Mesenchymal stem cell (in vitro differentiated cells and primary cell): Measurements from ENCODE around the gene ACSF2.

Experiments
- DNase-seq: peaks from one replicate; pipeline ENCODE4 v3.0.0-alpha.2; 2013
- H2AFZ ChIP-seq: one replicate; pipeline ENCODE4 v1.6.1; 2013; ENCODE audit warnings: low read depth, mild to moderate bottlenecking, control low read depth, inconsistent platforms, low read length, moderate library complexity
- H2AK5ac ChIP-seq: 2 replicates; pipeline ENCODE4 v1.6.1; 2013; ENCODE audit warnings: low read length, moderate library complexity, mild to moderate bottlenecking, inconsistent platforms; ENCODE audit not compliant: severe bottlenecking
- H2BK120ac ChIP-seq: one replicate; pipeline ENCODE4 v1.6.1; 2013; ENCODE audit warnings: low read depth, mild to moderate bottlenecking, inconsistent platforms, low read length, moderate library complexity
- H2BK12ac ChIP-seq, 2 experiments: one replicate each; pipeline ENCODE4 v1.6.1; 2013; ENCODE audit warnings: inconsistent platforms in 2 of 2, low read length in 2 of 2, mild to moderate bottlenecking in 2 of 2, moderate library complexity in 2 of 2, control low read depth in 1 of 2
- H2BK15ac ChIP-seq: one replicate; pipeline ENCODE4 v1.6.1; 2013; ENCODE audit warnings: mild to moderate bottlenecking, low read depth, inconsistent platforms; ENCODE audit not compliant: poor library complexity, severe bottlenecking
- H2BK5ac ChIP-seq: 2 replicates; pipeline ENCODE4 v1.6.1; 2013; ENCODE audit warnings: low read depth, mild to moderate bottlenecking, low read length, control low read depth, inconsistent platforms; ENCODE audit not compliant: poor library complexity, severe bottlenecking
- H3K14ac ChIP-seq, 2 experiments: one replicate each; pipeline ENCODE4 v1.6.1; 2013; ENCODE audit warnings: inconsistent platforms in 2 of 2, low read length in 2 of 2, control low read depth in 1 of 2, mild to moderate bottlenecking in 1 of 2, moderate library complexity in 1 of 2
- H3K18ac ChIP-seq, 2 experiments: one replicate each; pipeline ENCODE4 v1.6.1; 2013; ENCODE audit warnings: inconsistent platforms in 2 of 2, low read length in 2 of 2, control low read depth in 1 of 2, low read depth in 1 of 2, mild to moderate bottlenecking in 1 of 2
- H3K23ac ChIP-seq, 2 experiments: one replicate each; pipeline ENCODE4 v1.6.1; 2013; ENCODE audit warnings: inconsistent platforms in 2 of 2, low read length in 2 of 2, mild to moderate bottlenecking in 2 of 2, moderate library complexity in 2 of 2, control low read depth in 1 of 2
- H3K27ac ChIP-seq: 2 replicates; pipeline ENCODE4 v1.5.1; 2013; ENCODE audit warnings: mild to moderate bottlenecking, moderate library complexity, low read length, control low read depth, inconsistent platforms; ENCODE audit not compliant: poor library complexity, severe bottlenecking
- H3K27me3 ChIP-seq, 2 experiments: 2 replicates each; pipeline versions ENCODE4 v1.6.1 to v1.7.0; 2013; ENCODE audit warnings: low read length in 2 of 2, mild to moderate bottlenecking in 2 of 2, moderate library complexity in 2 of 2, control low read depth in 1 of 2, inconsistent platforms in 1 of 2; ENCODE audit not compliant: control insufficient read depth in 1 of 2, insufficient read depth in 1 of 2
- H3K36me3 ChIP-seq, 2 experiments: 2 replicates each; pipeline versions ENCODE4 v1.6.1 to v1.7.0; 2013; ENCODE audit warnings: low read length in 2 of 2, control low read depth in 1 of 2, inconsistent platforms in 1 of 2, low read depth in 1 of 2, mild to moderate bottlenecking in 1 of 2; ENCODE audit not compliant: insufficient read depth in 2 of 2, control insufficient read depth in 1 of 2
- H3K4ac ChIP-seq, 2 experiments: one replicate each; pipeline ENCODE4 v1.6.1; 2013; ENCODE audit warnings: inconsistent platforms in 2 of 2, low read length in 2 of 2, mild to moderate bottlenecking in 2 of 2, moderate library complexity in 2 of 2, control low read depth in 1 of 2, low read depth in 1 of 2
- H3K4me1 ChIP-seq: 2 replicates; pipeline ENCODE4 v1.6.1; 2013; ENCODE audit warnings: low read depth, low read length, control low read depth; ENCODE audit not compliant: control insufficient read depth, insufficient read depth
- H3K4me2 ChIP-seq: 2 replicates; pipeline ENCODE4 v1.6.1; 2013; ENCODE audit warnings: low read length, mild to moderate bottlenecking, inconsistent platforms; ENCODE audit not compliant: poor library complexity, severe bottlenecking
- H3K4me3 ChIP-seq, 2 experiments: 2 replicates each; pipeline versions ENCODE4 v1.5.1 to v1.7.0; 2013; ENCODE audit warnings: low read length in 2 of 2, mild to moderate bottlenecking in 2 of 2, control low read depth in 1 of 2, low read depth in 1 of 2; ENCODE audit not compliant: insufficient read depth in 1 of 2
- H3K79me1 ChIP-seq: replicated peaks from 2 replicates; pipeline ENCODE4 v1.6.1; 2013; ENCODE audit warnings: mild to moderate bottlenecking, control low read depth, low read length, inconsistent platforms; ENCODE audit not compliant: poor library complexity, severe bottlenecking
- H3K9ac ChIP-seq: 2 replicates; pipeline ENCODE4 v1.7.0; 2013; ENCODE audit warnings: mild to moderate bottlenecking, low read length, moderate library complexity
- H3K9me3 ChIP-seq: 2 replicates; pipeline ENCODE4 v1.7.0; 2013; ENCODE audit warnings: mild to moderate bottlenecking, low read length; ENCODE audit not compliant: control insufficient read depth
- H4K8ac ChIP-seq: one replicate; pipeline ENCODE4 v1.6.1; 2013; ENCODE audit warnings: inconsistent platforms, mild to moderate bottlenecking, low read length, moderate library complexity
- H4K91ac ChIP-seq: one replicate; pipeline ENCODE4 v1.6.1; 2013; ENCODE audit warnings: mild to moderate bottlenecking, low read length, inconsistent platforms
- WGBS: methylation state at CpG from one replicate; pipeline ENCODE4 v1.1.7; 2013; ENCODE audit warnings: mixed read lengths; 5-methylcytosine and 5-hydroxymethylcytosine counted together

Gene ACSF2

GRCh38 chr17:50461550-50462132 is 35.6 kb downstream of the ACSF2 start:
- no peak overlapping the region for H2AFZ ChIP-seq
- no peak overlapping the region for H2AK5ac ChIP-seq
- no peaks in the 10 kb centered on the region for H3K9me3 ChIP-seq
- H3K79me1 ChIP-seq, result no peaks in the 10 kb centered on the region
- H3K4me3 ChIP-seq, result no peak overlapping the region
- peak overlapping the region in 1 of 2 experiments; percentile 2 for H3K14ac ChIP-seq
- peaks cover 0 to 4% of the 10 kb centered on the region in 2 experiments for H3K27me3 ChIP-seq
- H3K27ac ChIP-seq, result no peak overlapping the region
- no peak overlapping the region for H3K18ac ChIP-seq
- no peak overlapping the region for H2BK5ac ChIP-seq
- no peak overlapping the region for H4K8ac ChIP-seq
- no peak overlapping the region for H2BK120ac ChIP-seq
- H4K91ac ChIP-seq, result no peak overlapping the region
- no peak overlapping the region for H3K9ac ChIP-seq
- H3K4ac ChIP-seq, result no peak overlapping the region
- 96% methylated on average over 14 of the region's 14 CpGs for WGBS
- H3K36me3 ChIP-seq, result peaks cover 0 to 47% of the 10 kb centered on the region in 2 experiments
- H3K23ac ChIP-seq, result no peak overlapping the region
- H3K4me1 ChIP-seq, result peaks cover 8% of the 10 kb centered on the region
- H3K4me2 ChIP-seq, result no peak overlapping the region
- DNase-seq, result no peak
- no peak overlapping the region for H2BK12ac ChIP-seq
- no peak overlapping the region for H2BK15ac ChIP-seq

- DNase-seq, result no peak
- WGBS, result 87% methylated on average over 9 of the region's 9 CpGs
- no peak overlapping the region for H3K9ac ChIP-seq
These were observed 36.4 kb downstream of the ACSF2 start for GRCh38 chr17:50462446-50462845.

GRCh38 chr17:50464121-50464520 is 38.1 kb downstream of the ACSF2 start:
- H3K36me3 ChIP-seq, result peaks cover 0 to 56% of the 10 kb centered on the region in 2 experiments
- no peak overlapping the region for H2BK12ac ChIP-seq
- H2AK5ac ChIP-seq, result no peak overlapping the region
- H4K8ac ChIP-seq, result no peak overlapping the region
- no peak overlapping the region for H3K23ac ChIP-seq
- H3K9me3 ChIP-seq, result no peaks in the 10 kb centered on the region
- H3K4me1 ChIP-seq, result peaks cover 15% of the 10 kb centered on the region
- no peak overlapping the region for H3K4me3 ChIP-seq
- H2BK5ac ChIP-seq, result no peak overlapping the region
- H3K27me3 ChIP-seq, result peaks cover 12 to 29% of the 10 kb centered on the region in 2 experiments
- no peak overlapping the region for H3K4ac ChIP-seq
- no peak overlapping the region for H3K14ac ChIP-seq
- no peak overlapping the region for H3K4me2 ChIP-seq
- H4K91ac ChIP-seq, result no peak overlapping the region
- H2AFZ ChIP-seq, result no peak overlapping the region
- DNase-seq, result no peak
- H2BK15ac ChIP-seq, result no peak overlapping the region
- H3K79me1 ChIP-seq, result no peaks in the 10 kb centered on the region
- no peak overlapping the region for H3K27ac ChIP-seq
- no peak overlapping the region for H3K9ac ChIP-seq
- 100% methylated on average over 3 of the region's 3 CpGs for WGBS
- H3K18ac ChIP-seq, result no peak overlapping the region
- no peak overlapping the region for H2BK120ac ChIP-seq

More at GRCh38 chr17:50462446-50462845, 36.4 kb downstream of the ACSF2 start:
- H2BK12ac ChIP-seq, result no peak overlapping the region
- no peak overlapping the region for H4K8ac ChIP-seq
- no peaks in the 10 kb centered on the region for H3K9me3 ChIP-seq
- no peak overlapping the region for H3K27ac ChIP-seq
- H3K4ac ChIP-seq, result no peak overlapping the region
- no peak overlapping the region for H2AFZ ChIP-seq
- peaks cover under 1 to 12% of the 10 kb centered on the region in 2 experiments for H3K27me3 ChIP-seq
- no peak overlapping the region for H4K91ac ChIP-seq
- peaks cover 8% of the 10 kb centered on the region for H3K4me1 ChIP-seq
- no peak overlapping the region for H3K14ac ChIP-seq
- no peak overlapping the region for H2BK5ac ChIP-seq
- H2AK5ac ChIP-seq, result no peak overlapping the region
- H3K4me3 ChIP-seq, result no peak overlapping the region
- H2BK15ac ChIP-seq, result no peak overlapping the region
- no peak overlapping the region for H2BK120ac ChIP-seq
- no peak overlapping the region for H3K23ac ChIP-seq
- no peaks in the 10 kb centered on the region for H3K79me1 ChIP-seq
- H3K18ac ChIP-seq, result no peak overlapping the region
- peaks cover 0 to 47% of the 10 kb centered on the region in 2 experiments for H3K36me3 ChIP-seq
- no peak overlapping the region for H3K4me2 ChIP-seq

- Histone ChIP-seq H3K23ac (no peak overlapping the region), H3K14ac (no peak overlapping the region), H2AFZ (no peak overlapping the region), H2BK5ac (no peak overlapping the region), H4K91ac (no peak overlapping the region), H4K8ac (no peak overlapping the region), H3K4me1 (peaks cover 14% of the 10 kb centered on the region), H2BK15ac (no peak overlapping the region), H2AK5ac (no peak overlapping the region), H3K9ac (no peak overlapping the region), H3K18ac (no peak overlapping the region), H2BK12ac (no peak overlapping the region), H3K79me1 (no peaks in the 10 kb centered on the region), H3K9me3 (no peaks in the 10 kb centered on the region), H2BK120ac (no peak overlapping the region), H3K27ac (no peak overlapping the region), H3K36me3 (peaks cover 0 to 56% of the 10 kb centered on the region in 2 experiments), H3K4ac (no peak overlapping the region), H3K27me3 (peaks cover 17 to 35% of the 10 kb centered on the region in 2 experiments), H3K4me2 (no peak overlapping the region), H3K4me3 (no peak overlapping the region)
- no peak for DNase-seq
- 93% methylated on average over 4 of the region's 4 CpGs for WGBS
These were observed 38.7 kb downstream of the ACSF2 start for GRCh38 chr17:50464736-50465135.
